Measurements from ENCODE around the gene BPIFA2.
"Not testable (repeated sequence)": the region's sequence is repeated elsewhere in the genome, so short reads cannot be mapped to it uniquely, and the experiment has no call there.

Gene BPIFA2

GRCh38 chr20:33167859-33168258 lies at the start of gene BPIFA2:
Gene BPIFA2, plus strand, starts transcription at chr20:33168159. Its CDS starts 987 bp downstream, at chr20:33169146.
- no peak within 1 kb of the TSS for H3K4me3 ChIP-seq
- no peak for TF ChIP-seq CTCF (IDR thresholded peaks at IDR 0.05)
- DNase-seq (ENCODE audit: low spot score) = no peak
- no peak within 1 kb of the TSS for H3K27ac ChIP-seq

GRCh38 chr20:33119725-33120720 lies 47.9 kb upstream of the BPIFA2 start:
- no peak for TF ChIP-seq CTCF (IDR thresholded peaks at IDR 0.05)
- DNase-seq (ENCODE audit: low spot score) = no peak
- Histone ChIP-seq H3K4me3 (no peak overlapping the region), H3K27ac (no peak overlapping the region)

GRCh38 chr20:33120934-33121333 lies 47.0 kb upstream of the BPIFA2 start:
- H3K4me3 ChIP-seq = no peak overlapping the region
- H3K27ac ChIP-seq = no peak overlapping the region
- TF ChIP-seq CTCF (IDR thresholded peaks at IDR 0.05) = no peak
- no peak for DNase-seq (ENCODE audit: low spot score)

GRCh38 chr20:33122297-33122696 lies 45.7 kb upstream of the BPIFA2 start:
- not testable (repeated sequence) for H3K27ac ChIP-seq; DNase-seq (ENCODE audit: low spot score); H3K4me3 ChIP-seq

- TF ChIP-seq CTCF (IDR thresholded peaks at IDR 0.05) = no peak
- H3K4me3 ChIP-seq = no peak overlapping the region
- no peak for DNase-seq (ENCODE audit: low spot score)
- no peak overlapping the region for H3K27ac ChIP-seq
Observed at GRCh38 chr20:33124261-33124660, 43.7 kb upstream of the BPIFA2 start.

- DNase-seq (ENCODE audit: low spot score) = no peak
- Histone ChIP-seq H3K4me3 (no peak overlapping the region), H3K27ac (no peak overlapping the region)
- TF ChIP-seq CTCF (IDR thresholded peaks at IDR 0.05) = no peak
Observed at GRCh38 chr20:33124994-33125393, 43.0 kb upstream of the BPIFA2 start.

- no peak for TF ChIP-seq CTCF (IDR thresholded peaks at IDR 0.05)
- H3K27ac ChIP-seq = no peak overlapping the region
- DNase-seq (ENCODE audit: low spot score) = no peak
- no peak overlapping the region for H3K4me3 ChIP-seq
Observed at GRCh38 chr20:33125983-33126382, 42.0 kb upstream of the BPIFA2 start.
